HepG2 (cell line): ENCODE results near the gene BEAN1. TPM values are rescaled to one million over a fixed set of nuclear protein-coding genes. Genes with fewer than 3 reads are reported as not detected.
A peak's percentile ranks its signal among the peaks of the same experiment; 100 is the strongest.

Source experiments
- ATAC-seq: fragments of 200-7000 bp; cut with Tn5 transposase; 3 replicates; pipeline ENCODE4 v1.9.1; 2020; ENCODE audit warnings: mild to moderate bottlenecking, moderate library complexity
- BruUV-seq: library from RNA; stranded (reverse); fragments of 400-500 nt; replicated peaks from 2 replicates; lab custom pipeline; 2021; lab: Mats Ljungman, UMichigan
- CTCF ChIA-PET: fragments of 300-600 bp; formaldehyde crosslinking; extraction: SDS; loops from one replicate; lab custom pipeline; 2021; ENCODE audit warnings: low total read pairs, inconsistent platforms, low intra/inter-chr PET ratio; lab: Yijun Ruan, JAX
- POLR2A ChIA-PET: fragments of 350-600 bp; sonication (Branson Sonifier 250); formaldehyde crosslinking; loops from one replicate; lab custom pipeline; 2020; ENCODE audit warnings: antibody characterized with exemption, inconsistent platforms; lab: Yijun Ruan, JAX
- DNase-seq: peaks from one replicate; pipeline ENCODE4 v3.0.0-alpha.2; 2015; ENCODE audit warnings: low spot score
- FAIRE-seq: peaks from 3 replicates; lab custom pipeline; 2011; peaks lifted over from hg19 to GRCh38; lab: Jason Lieb, UNC
- H2AFZ ChIP-seq: one replicate; pipeline ENCODE4 v1.6.1; 2011; ENCODE audit warnings: low read length, inconsistent platforms
- H3K27ac ChIP-seq: fragments of 300-600 bp; 3 replicates; pipeline ENCODE4 v1.8.0; 2011; ENCODE audit warnings: mixed run types, mild to moderate bottlenecking, mixed read lengths, low read length, inconsistent platforms; ENCODE audit not compliant: insufficient read depth; ENCODE audit errors: extremely low read length
- H3K27me3 ChIP-seq, 2 experiments: fragments of 200-600 bp in 1 of 2; 2 replicates in 1 of 2; 3 replicates in 1 of 2; pipeline versions ENCODE4 v1.6.0 to v1.8.0; 2011; ENCODE audit warnings: low read length in 2 of 2, mild to moderate bottlenecking in 2 of 2, moderate library complexity in 2 of 2, inconsistent platforms in 1 of 2; ENCODE audit not compliant: insufficient read depth in 2 of 2, control insufficient read depth in 1 of 2
- H3K36me3 ChIP-seq, 2 experiments: fragments of 200-600 bp in 1 of 2; replicated peaks in 1 of 2; 2 replicates in 1 of 2; 3 replicates in 1 of 2; pipeline versions ENCODE4 v1.5.1 to v1.8.0; 2011; ENCODE audit warnings: low read length in 2 of 2, inconsistent platforms in 1 of 2; ENCODE audit not compliant: insufficient read depth in 2 of 2, control insufficient read depth in 1 of 2
- H3K4me1 ChIP-seq: 2 replicates; pipeline ENCODE4 v1.5.1; 2012; ENCODE audit warnings: low read length, inconsistent platforms; ENCODE audit not compliant: insufficient read depth
- H3K4me2 ChIP-seq: 2 replicates; pipeline ENCODE4 v1.6.0; 2011; ENCODE audit warnings: low read depth, low read length, inconsistent platforms
- H3K4me3 ChIP-seq, 3 experiments: fragments of 200-600 bp in 1 of 3; sonication (generic), shearing (Covaris generic) in 1 of 3; replicated peaks in 1 of 3; 2 replicates each; pipeline ENCODE4 v1.5.1; 2011 to 2016; ENCODE audit warnings: low read length in 3 of 3, inconsistent platforms in 2 of 3, low read depth in 2 of 3, mild to moderate bottlenecking in 2 of 3, control low read depth in 1 of 3, mixed read lengths in 1 of 3; ENCODE audit not compliant: insufficient read depth in 1 of 3
- H3K79me2 ChIP-seq: one replicate; pipeline ENCODE4 v1.6.1; 2011; ENCODE audit warnings: low read length, inconsistent platforms; ENCODE audit not compliant: insufficient read depth
- H3K9ac ChIP-seq: 2 replicates; pipeline ENCODE4 v1.6.0; 2011; ENCODE audit warnings: mild to moderate bottlenecking, low read depth, low read length, inconsistent platforms; ENCODE audit not compliant: insufficient read depth
- H3K9me3 ChIP-seq: 2 replicates; pipeline ENCODE4 v1.5.1; 2012; ENCODE audit warnings: mild to moderate bottlenecking, low read length
- H4K20me1 ChIP-seq: 2 replicates; pipeline ENCODE4 v1.6.0; 2011; ENCODE audit warnings: inconsistent platforms, mild to moderate bottlenecking, low read length, moderate library complexity; ENCODE audit not compliant: insufficient read depth
- AKNA ChIP-seq: sonication (generic); formaldehyde crosslinking; IDR thresholded peaks from 2 replicates; pipeline ENCODE4 v1.4.0; 2020; ENCODE audit warnings: missing genetic modification reagents, borderline replicate concordance
- BRCA1 ChIP-seq: sonication (generic); formaldehyde crosslinking; IDR thresholded peaks from 2 replicates; pipeline ENCODE4 v1.4.0; 2020; ENCODE audit warnings: missing genetic modification reagents
- CBX2 ChIP-seq, 2 experiments: fragments of 200-600 bp in 1 of 2; sonication (generic); formaldehyde crosslinking in 1 of 2; IDR thresholded peaks; 2 replicates each; pipeline versions ENCODE4 v1.7.0 to v1.8.1; 2018 to 2022; ENCODE audit warnings: low read depth in 2 of 2, low read length in 1 of 2, mild to moderate bottlenecking in 1 of 2, missing genetic modification reagents in 1 of 2
- DNMT1 ChIP-seq: sonication (generic); formaldehyde crosslinking; IDR thresholded peaks from 2 replicates; pipeline ENCODE4 v1.5.1; 2020; ENCODE audit warnings: mild to moderate bottlenecking, missing genetic modification reagents
- HNRNPL ChIP-seq: fragments of 200-400 bp; formaldehyde crosslinking; IDR thresholded peaks from 2 replicates; pipeline ENCODE4 v1.6.1; 2017; ENCODE audit warnings: mild to moderate bottlenecking, low read depth, low read length
- HOXA9 ChIP-seq: sonication (generic); formaldehyde crosslinking; IDR thresholded peaks from 2 replicates; pipeline ENCODE4 v1.8.1; 2022; ENCODE audit warnings: missing genetic modification reagents, mild to moderate bottlenecking, moderate library complexity, borderline replicate concordance
- KLF16 ChIP-seq, 2 experiments: sonication (generic) in 1 of 2; formaldehyde crosslinking in 1 of 2; IDR thresholded peaks; 2 replicates each; pipeline versions ENCODE4 v1.6.1 to v1.8.0; 2016 to 2023; ENCODE audit warnings: missing genetic modification reagents in 2 of 2, missing compliant biosample characterization in 1 of 2
- PITX1 ChIP-seq: sonication (generic); formaldehyde crosslinking; IDR thresholded peaks from 2 replicates; pipeline ENCODE4 v1.5.1; 2020; ENCODE audit warnings: mild to moderate bottlenecking, missing genetic modification reagents
- PRMT3 ChIP-seq: sonication (generic); formaldehyde crosslinking; IDR thresholded peaks from 2 replicates; pipeline ENCODE4 v1.8.1; 2022; ENCODE audit warnings: low read depth, mild to moderate bottlenecking, moderate library complexity, missing genetic modification reagents, borderline replicate concordance
- STAT5B ChIP-seq: sonication (generic); formaldehyde crosslinking; IDR thresholded peaks from 2 replicates; pipeline ENCODE4 v1.4.0; 2020; ENCODE audit warnings: missing genetic modification reagents
- TOPORS ChIP-seq: sonication (generic); formaldehyde crosslinking; IDR thresholded peaks from 2 replicates; pipeline ENCODE4 v1.8.0; 2023; ENCODE audit warnings: mild to moderate bottlenecking, missing genetic modification reagents
- ZBTB20 ChIP-seq: sonication (generic); formaldehyde crosslinking; IDR thresholded peaks from 2 replicates; pipeline ENCODE4 v1.8.1; 2023; ENCODE audit warnings: missing genetic modification reagents, low read depth, mild to moderate bottlenecking, borderline replicate concordance
- ZBTB7B ChIP-seq: sonication (generic); formaldehyde crosslinking; IDR thresholded peaks from 2 replicates; pipeline ENCODE4 v1.4.0; 2020; ENCODE audit warnings: missing genetic modification reagents
- ZNF230 ChIP-seq: sonication (generic); formaldehyde crosslinking; IDR thresholded peaks from 2 replicates; pipeline ENCODE4 v1.4.0; 2020; ENCODE audit warnings: mild to moderate bottlenecking, missing genetic modification reagents
- ZNF33A ChIP-seq: sonication (generic); formaldehyde crosslinking; IDR thresholded peaks from 2 replicates; pipeline ENCODE4 v1.5.1; 2020; ENCODE audit warnings: missing genetic modification reagents, mild to moderate bottlenecking, moderate library complexity, borderline replicate concordance
- ZNF839 ChIP-seq: sonication (generic); formaldehyde crosslinking; IDR thresholded peaks from 2 replicates; pipeline ENCODE4 v1.4.0; 2020; ENCODE audit warnings: missing genetic modification reagents, mild to moderate bottlenecking, borderline replicate concordance
- WGBS: methylation state at CpG from one replicate; pipeline ENCODE4 v1.1.6; 2017; ENCODE audit warnings: low lambda C conversion rate; 5-methylcytosine and 5-hydroxymethylcytosine counted together
- in situ Hi-C: cut with HindIII; loops from 2 replicates; pipeline ENCODE4 v1.10.0; 2017; ENCODE audit warnings: low pct_unique_long_range_greater_than_20kb; ENCODE audit not compliant: extremely low pct_ligation_motif_present
- intact Hi-C: fragments of 100-400 bp; cut with micrococcal nuclease; formaldehyde crosslinking; loops from one replicate; pipeline ENCODE4 v1.10.0; 2022; ENCODE audit not compliant: unreplicated experiment
- polyA plus RNA-seq, 8 experiments: library from polyadenylated mRNA; depleted of rRNA in 3 of 8; stranded (reverse) in 7 of 8; unstranded in 1 of 8; fragments of >200 nt; fragmentation: Illumina TruSeq in 4 of 8; extraction: Trizol in 4 of 8; gene quantifications; 2 replicates each; pipeline versions ENCODE4 v1.2.1 to v1.2.3, GENCODE V29; 2011 to 2016; ENCODE audit warnings: low read depth in 4 of 8, missing spikeins in 1 of 8, mixed read lengths in 1 of 8; ENCODE audit not compliant: insufficient read depth in 1 of 8
- total RNA-seq, 5 experiments: library from RNA; depleted of rRNA; stranded (reverse); fragments of >200 nt; fragmentation: Illumina TruSeq; extraction: Trizol; gene quantifications; 2 replicates each; pipeline ENCODE4 v1.2.3, GENCODE V29; 2016; ENCODE audit warnings: low read depth in 1 of 5

Gene BEAN1
- total and polyA plus RNA-seq, 2 of the 13 experiments (the other 11 are each of a cell fraction or from before 2014, with no cell fraction given) = 0.53 to 1.4 TPM

- TF ChIP-seq HOXA9 = no peak
- TF ChIP-seq DNMT1 (CRISPR knock-in tag) = 0 out of 2 replicates have a peak, but pooled peaks have one; percentile 46
- TF ChIP-seq PITX1 = no peak
- 0 out of 2 replicates have a peak, but pooled peaks have one; percentile 27 for TF ChIP-seq ZBTB7B
- no peak for TF ChIP-seq KLF16 (CRISPR knock-in tag; IDR thresholded peaks at IDR 0.05)
- TF ChIP-seq ZNF839 (CRISPR knock-in tag) = no peak
- TF ChIP-seq TOPORS (CRISPR knock-in tag) = no peak
- TF ChIP-seq ZBTB20 = no peak
These were observed 981 bp downstream of the BEAN1 start (continued) for GRCh38 chr16:66427871-66428681.

- DNase-seq (no peak), ATAC-seq (no peak), FAIRE-seq (no peak)
- Histone ChIP-seq H3K27ac (no peak overlapping the region), H3K4me1 (peaks cover 56% of the 10 kb centered on the region), H3K4me3 (no peak overlapping the region)
- CTCF ChIA-PET = no interaction called here
- in situ Hi-C loops = no loop called here
- no peak for TF ChIP-seq ZNF33A (CRISPR knock-in tag)
- TF ChIP-seq BRCA1 = no peak
- TF ChIP-seq STAT5B (CRISPR knock-in tag) = no peak
- TF ChIP-seq CBX2 (IDR thresholded peaks at IDR 0.05; ENCODE audit: low read depth, low read length) = no peak
- no peak for TF ChIP-seq CBX2 (CRISPR knock-in tag; IDR thresholded peaks at IDR 0.05; ENCODE audit: low read depth)
- TF ChIP-seq PRMT3 (CRISPR knock-in tag) = no peak
- no peak for TF ChIP-seq HNRNPL
- TF ChIP-seq AKNA (CRISPR knock-in tag) = no peak
- TF ChIP-seq ZNF230 (CRISPR knock-in tag) = no peak
- TF ChIP-seq, all 625 proteins: peak for 0
- Histone ChIP-seq H3K79me2 (no peaks in the 10 kb centered on the region), H3K36me3 (no peaks in the 10 kb centered on the region), H2AFZ (no peak overlapping the region), H4K20me1 (no peaks in the 10 kb centered on the region), H3K27me3 (peaks cover 15 to 52% of the 10 kb centered on the region in 2 experiments), H3K9me3 (no peaks in the 10 kb centered on the region), H3K4me2 (no peak overlapping the region; the same call in 1 of the 2 replicates), H3K9ac (no peak overlapping the region)
- whole genome bisulfite sequencing = 28% methylated on average over 11 of the region's 11 CpGs
- POLR2A ChIA-PET = no interaction called here
- intact Hi-C loops = no loop called here
- BruUV-seq = no TSS peak
These were observed 1.7 kb downstream of the BEAN1 start for GRCh38 chr16:66428682-66429251.
